GM18951 (cell line): Measurements from ENCODE around the gene GXYLT1.
"Not testable (repeated sequence)": the region's sequence is repeated elsewhere in the genome, so short reads cannot be mapped to it uniquely, and the experiment has no call there.

ENCODE experiments used
- POLR2A ChIP-seq: IDR thresholded peaks from 4 replicates; pipeline ENCODE4 v1.6.1; 2011; ENCODE audit warnings: mild to moderate bottlenecking; ENCODE audit not compliant: insufficient read length, insufficient read depth; ENCODE audit errors: extremely low read depth
- in situ Hi-C: fragments of 300-500 bp; cut with MboI; formaldehyde crosslinking; loops from one replicate; pipeline ENCODE4 v1.12.0; 2022; ENCODE audit warnings: low sequenced_read_pairs, mixed read lengths, inconsistent platforms; ENCODE audit not compliant: unreplicated experiment

Gene GXYLT1

DNA sequence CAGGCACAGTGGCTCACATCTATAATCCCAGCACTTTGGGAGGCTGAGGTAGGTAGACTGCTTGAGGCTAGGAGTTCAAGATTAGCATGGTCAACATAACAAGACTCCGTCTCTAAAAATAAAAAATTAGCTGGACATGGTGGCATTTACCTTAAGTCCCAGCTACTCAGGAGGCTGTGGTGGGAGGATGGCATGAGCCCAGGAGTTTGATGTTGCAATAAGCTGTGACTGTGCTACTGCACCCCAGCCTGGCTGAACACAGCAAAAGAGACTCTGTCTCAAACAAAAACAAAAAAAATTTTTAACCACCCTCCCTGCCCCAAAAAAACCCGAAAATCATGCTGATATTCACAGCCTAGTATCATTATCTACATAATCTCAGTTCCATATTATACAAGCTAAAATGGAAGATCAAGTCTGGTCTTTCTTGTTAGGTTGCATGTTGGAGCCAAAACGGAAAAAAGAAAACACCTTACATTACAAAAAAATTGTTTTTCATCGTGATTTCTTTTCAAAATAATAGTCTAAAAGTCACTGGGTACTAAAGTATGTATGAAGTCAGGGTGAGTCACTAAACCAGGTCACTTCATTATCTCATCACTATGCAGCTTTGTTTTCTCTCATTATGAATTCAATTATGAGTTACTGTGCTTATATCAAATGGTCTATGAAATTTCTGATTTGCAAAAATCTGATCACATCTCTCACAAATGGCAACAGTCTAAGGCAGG lies 13.8 kb downstream of the GXYLT1 start:
- in situ Hi-C loops: no loop called here
- no peak for TF ChIP-seq POLR2A

GRCh38 chr12:42129595-42130204 lies 15.0 kb downstream of the GXYLT1 start:
- in situ Hi-C loops: no loop called here
- TF ChIP-seq POLR2A: no peak

- in situ Hi-C loops: no loop called here
- TF ChIP-seq POLR2A: no peak
Observed at GRCh38 chr12:42128888-42129287, 15.8 kb downstream of the GXYLT1 start.

- no peak for TF ChIP-seq POLR2A
Observed at GRCh38 chr12:42128327-42128726, 16.3 kb downstream of the GXYLT1 start.

DNA sequence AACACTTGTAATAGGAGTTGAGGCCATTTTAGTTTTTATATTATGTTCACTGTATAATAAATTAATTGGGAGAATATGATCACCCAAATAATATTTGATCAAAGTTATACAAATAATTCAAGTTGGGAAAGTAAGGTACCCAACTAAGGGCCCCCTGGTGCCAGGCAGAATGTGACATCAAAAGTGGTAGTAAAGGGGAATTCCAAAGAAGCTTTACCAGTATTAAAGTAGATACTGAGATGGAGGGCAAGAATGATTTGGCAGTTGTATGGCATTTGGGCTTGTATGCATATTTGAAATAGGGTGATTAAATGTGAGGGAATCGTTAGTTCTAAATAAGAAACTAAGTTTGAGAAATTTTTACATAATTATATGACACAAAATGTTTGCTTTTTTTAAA lies 17.7 kb downstream of the GXYLT1 start:
- no peak for TF ChIP-seq POLR2A
- in situ Hi-C loops: no loop called here

More at GRCh38 chr12:42128327-42128726, 16.3 kb downstream of the GXYLT1 start:
- in situ Hi-C loops: no loop called here

GRCh38 chr12:42125388-42125767 lies 19.3 kb downstream of the GXYLT1 start:
- in situ Hi-C loops: no loop called here

GRCh38 chr12:42124764-42125387 lies 19.8 kb downstream of the GXYLT1 start:
- TF ChIP-seq POLR2A: no peak
- in situ Hi-C loops: no loop called here

More at GRCh38 chr12:42125388-42125767, 19.3 kb downstream of the GXYLT1 start:
- no peak for TF ChIP-seq POLR2A

DNA sequence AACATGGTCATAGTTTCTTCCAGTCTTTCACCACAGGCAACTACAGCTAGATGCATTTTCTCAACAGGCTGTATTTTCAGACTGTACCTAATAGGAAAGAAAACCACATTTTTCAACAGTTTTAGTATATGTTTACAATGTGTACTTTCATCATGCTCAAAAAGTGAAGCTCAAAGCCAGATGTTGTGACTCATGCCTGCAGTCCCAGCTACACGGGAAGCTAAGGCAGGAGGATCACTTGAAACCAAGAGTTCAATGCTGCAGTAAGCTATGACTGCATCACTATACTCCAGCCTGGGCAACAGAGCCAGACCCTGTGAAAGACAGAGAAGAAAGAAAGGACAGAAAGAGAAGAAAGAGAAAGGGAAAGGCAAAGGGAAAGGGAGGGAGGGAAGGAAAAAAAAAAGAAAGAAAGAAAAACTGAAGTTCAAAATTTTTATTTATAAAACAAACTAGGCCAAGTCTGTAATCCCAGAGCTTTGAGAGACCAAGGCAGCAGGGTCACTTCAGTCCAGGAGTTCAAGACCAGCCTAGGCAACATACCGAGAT lies 25.5 kb downstream of the GXYLT1 start:
- in situ Hi-C loops: no loop called here
- no peak for TF ChIP-seq POLR2A

- no peak for TF ChIP-seq POLR2A
- in situ Hi-C loops: no loop called here
Observed at GRCh38 chr12:42118136-42118879, 26.4 kb downstream of the GXYLT1 start.

- no peak for TF ChIP-seq POLR2A
- in situ Hi-C loops: no loop called here
Observed at GRCh38 chr12:42109031-42109430, 35.6 kb downstream of the GXYLT1 start.

DNA sequence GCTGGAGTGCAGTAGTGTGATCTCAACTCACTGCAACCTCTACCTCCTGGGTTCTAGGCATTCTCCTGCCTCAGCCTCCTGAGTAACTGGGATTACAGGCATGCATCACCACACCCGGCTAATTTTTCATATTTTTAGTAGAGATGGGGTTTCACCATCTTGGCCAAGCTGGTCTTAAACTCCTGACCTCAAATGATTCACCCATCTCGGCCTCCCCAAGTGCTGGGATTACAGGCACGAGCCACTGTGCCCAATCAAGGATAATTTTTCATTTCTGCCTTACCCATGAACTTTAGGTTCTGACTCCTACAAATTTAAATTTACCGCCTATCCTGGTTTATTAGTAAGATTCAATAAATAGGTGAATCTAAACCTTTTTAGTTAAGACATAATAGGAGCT lies 37.9 kb downstream of the GXYLT1 start:
- in situ Hi-C loops: not testable (repeated sequence)

DNA sequence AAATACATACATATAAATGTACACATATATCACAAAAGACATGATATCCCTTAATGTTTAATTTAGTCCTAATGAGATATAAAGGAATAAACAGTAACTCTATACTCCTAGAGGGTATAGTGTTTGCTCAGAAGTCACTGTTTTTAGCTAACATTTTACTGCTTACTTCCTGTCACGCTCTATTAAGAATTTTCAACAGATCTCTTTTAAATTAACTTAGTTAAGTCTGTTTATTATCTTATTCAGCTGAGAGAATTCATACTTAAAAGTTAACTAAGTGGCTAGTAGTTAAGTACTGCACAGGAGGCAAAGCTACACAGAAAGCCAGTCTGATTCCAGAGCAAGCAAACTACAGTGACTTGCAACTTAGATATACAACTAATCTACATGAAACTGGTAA lies 39.9 kb downstream of the GXYLT1 start:
- no peak for TF ChIP-seq POLR2A
- in situ Hi-C loops: no loop called here

DNA sequence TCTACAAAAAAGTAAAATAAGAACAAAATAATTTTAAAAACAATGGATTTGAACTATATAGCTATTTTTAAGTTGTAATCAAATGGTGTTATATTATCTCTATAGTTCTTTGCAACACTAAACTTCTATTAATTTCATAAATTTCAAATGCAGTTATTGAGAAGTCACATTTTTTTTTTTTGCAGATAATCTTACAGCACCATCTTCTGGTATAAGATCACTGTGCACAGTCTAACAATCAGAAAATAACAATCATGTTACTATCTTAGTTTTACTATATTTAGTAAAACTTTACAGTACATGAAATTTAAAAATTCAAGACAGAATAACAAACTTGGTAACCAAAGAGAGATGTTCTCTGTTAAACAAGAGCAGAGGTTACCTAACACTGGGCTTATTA lies 40.6 kb downstream of the GXYLT1 start:
- TF ChIP-seq POLR2A: no peak
- in situ Hi-C loops: no loop called here

GRCh38 chr12:42103155-42103554 lies 41.5 kb downstream of the GXYLT1 start:
- in situ Hi-C loops: no loop called here
- TF ChIP-seq POLR2A: no peak

DNA sequence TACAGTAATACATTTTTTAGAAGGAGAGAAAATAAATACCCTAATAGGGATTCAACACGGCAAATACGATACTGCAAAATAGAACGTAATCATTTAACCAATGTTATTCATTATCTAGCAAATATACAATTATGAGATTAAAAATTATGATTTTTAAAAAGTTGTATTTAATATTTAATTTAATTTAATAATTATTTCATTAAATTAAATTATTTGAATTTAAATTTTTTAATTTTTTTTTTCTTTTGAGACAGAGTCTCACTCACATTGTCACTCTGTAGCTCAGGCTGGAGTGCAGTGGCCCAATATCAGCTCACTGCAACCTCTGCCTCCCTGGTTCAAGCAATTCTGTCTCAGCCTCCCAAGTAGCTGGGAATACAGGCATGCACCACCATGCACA lies 42.0 kb downstream of the GXYLT1 start:
- TF ChIP-seq POLR2A: no peak
- in situ Hi-C loops: no loop called here
